HUES64 (cell line): ENCODE data around the gene ARRDC2.

Experiments
- H3K27ac ChIP-seq: 2 replicates; pipeline ENCODE4 v1.7.0; 2013; ENCODE audit warnings: low read depth, low read length, inconsistent platforms
- H3K27me3 ChIP-seq: 2 replicates; pipeline ENCODE4 v1.6.1; 2013; ENCODE audit warnings: mild to moderate bottlenecking, low read length; ENCODE audit not compliant: insufficient read depth
- H3K36me3 ChIP-seq: 2 replicates; pipeline ENCODE4 v1.6.1; 2013; ENCODE audit warnings: mild to moderate bottlenecking, low read length; ENCODE audit not compliant: insufficient read depth
- H3K4me1 ChIP-seq: 2 replicates; pipeline ENCODE4 v1.6.1; 2013; ENCODE audit warnings: mild to moderate bottlenecking, low read length, moderate library complexity; ENCODE audit not compliant: insufficient read depth
- H3K4me3 ChIP-seq: 2 replicates; pipeline ENCODE4 v1.5.1; 2013; ENCODE audit warnings: mild to moderate bottlenecking, low read length, moderate library complexity
- H3K9ac ChIP-seq: 2 replicates; pipeline ENCODE4 v1.6.1; 2013; ENCODE audit warnings: mild to moderate bottlenecking, low read depth, low read length
- H3K9me3 ChIP-seq: 2 replicates; pipeline ENCODE4 v1.6.1; 2013; ENCODE audit warnings: low read depth, low read length; ENCODE audit not compliant: insufficient read depth
- WGBS: fragments of 150-250, 120-280 bp; methylation state at CpG from one replicate; pipeline ENCODE4 v1.1.7; 2013; ENCODE audit warnings: missing lambda C conversion rate; 5-methylcytosine and 5-hydroxymethylcytosine counted together

The ARRDC2 gene

GRCh38 chr19:18046059-18046718, 38.2 kb downstream of the ARRDC2 start:
- Histone ChIP-seq H3K27ac (no peak overlapping the region), H3K4me3 (no peak overlapping the region), H3K9me3 (no peaks in the 10 kb centered on the region), H3K36me3 (no peaks in the 10 kb centered on the region), H3K4me1 (0 out of 2 replicates have a peak, but pooled peaks cover 3% of the 10 kb centered on the region), H3K9ac (no peak overlapping the region), H3K27me3 (no peaks in the 10 kb centered on the region)
- WGBS = 84% methylated on average over 14 of the region's 14 CpGs

GRCh38 chr19:18049385-18049784, 41.4 kb downstream of the ARRDC2 start:
- Histone ChIP-seq H3K27ac (no peak overlapping the region), H3K9me3 (no peaks in the 10 kb centered on the region), H3K9ac (no peak overlapping the region), H3K36me3 (no peaks in the 10 kb centered on the region), H3K27me3 (no peaks in the 10 kb centered on the region), H3K4me1 (0 out of 2 replicates have a peak, but pooled peaks cover 3% of the 10 kb centered on the region), H3K4me3 (no peak overlapping the region)
- 89% methylated on average over 8 of the region's 10 CpGs for WGBS

GRCh38 chr19:18051887-18052286, 43.9 kb downstream of the ARRDC2 start:
- H3K4me3 ChIP-seq = no peak overlapping the region
- WGBS = 71% methylated on average over 28 of the region's 31 CpGs
- no peak overlapping the region for H3K27ac ChIP-seq

GRCh38 chr19:18053576-18054219, 45.7 kb downstream of the ARRDC2 start:
- 95% methylated on average over 8 of the region's 9 CpGs for WGBS
- no peak overlapping the region for H3K27ac ChIP-seq

More at GRCh38 chr19:18051887-18052286, 43.9 kb downstream of the ARRDC2 start:
- Histone ChIP-seq H3K36me3 (no peaks in the 10 kb centered on the region), H3K4me1 (no peaks in the 10 kb centered on the region), H3K9me3 (no peaks in the 10 kb centered on the region), H3K9ac (no peak overlapping the region), H3K27me3 (no peaks in the 10 kb centered on the region)

GRCh38 chr19:18055967-18056366, 48.0 kb downstream of the ARRDC2 start:
- H3K4me1 ChIP-seq = no peaks in the 10 kb centered on the region

More at GRCh38 chr19:18053576-18054219, 45.7 kb downstream of the ARRDC2 start:
- H3K27me3 ChIP-seq = no peaks in the 10 kb centered on the region
- no peak overlapping the region for H3K4me3 ChIP-seq
- H3K9me3 ChIP-seq = no peaks in the 10 kb centered on the region
- H3K9ac ChIP-seq = no peak overlapping the region
- no peaks in the 10 kb centered on the region for H3K4me1 ChIP-seq
- H3K36me3 ChIP-seq = no peaks in the 10 kb centered on the region

GRCh38 chr19:18057557-18057956, 49.6 kb downstream of the ARRDC2 start:
- no peaks in the 10 kb centered on the region for H3K9me3 ChIP-seq
- H3K27ac ChIP-seq = no peak overlapping the region
- WGBS = 95% methylated on average over 6 of the region's 6 CpGs

More at GRCh38 chr19:18055967-18056366, 48.0 kb downstream of the ARRDC2 start:
- no peaks in the 10 kb centered on the region for H3K36me3 ChIP-seq
- no peaks in the 10 kb centered on the region for H3K9me3 ChIP-seq
- no peak overlapping the region for H3K4me3 ChIP-seq
- no peak overlapping the region for H3K9ac ChIP-seq
- 82% methylated on average over 5 of the region's 5 CpGs for WGBS
- no peaks in the 10 kb centered on the region for H3K27me3 ChIP-seq
- H3K27ac ChIP-seq = no peak overlapping the region

GRCh38 chr19:18058208-18059009, 50.4 kb downstream of the ARRDC2 start:
- WGBS = 9% methylated on average over 34 of the region's 34 CpGs
- H3K9me3 ChIP-seq = no peaks in the 10 kb centered on the region
- H3K4me3 ChIP-seq = peak overlapping the region; percentile 43
- no peak overlapping the region for H3K27ac ChIP-seq
- peak overlapping the region; percentile 18; the same call in 1 of the 2 replicates for H3K9ac ChIP-seq
- no peaks in the 10 kb centered on the region for H3K4me1 ChIP-seq
- H3K36me3 ChIP-seq = no peaks in the 10 kb centered on the region
- H3K27me3 ChIP-seq = no peaks in the 10 kb centered on the region

More at GRCh38 chr19:18057557-18057956, 49.6 kb downstream of the ARRDC2 start:
- Histone ChIP-seq H3K9ac (no peak overlapping the region), H3K4me3 (no peak overlapping the region), H3K36me3 (no peaks in the 10 kb centered on the region), H3K4me1 (no peaks in the 10 kb centered on the region), H3K27me3 (no peaks in the 10 kb centered on the region)

GRCh38 chr19:18059297-18059696, 51.3 kb downstream of the ARRDC2 start:
- H3K36me3 ChIP-seq = no peaks in the 10 kb centered on the region
- H3K4me3 ChIP-seq = no peak overlapping the region
- no peaks in the 10 kb centered on the region for H3K4me1 ChIP-seq
- 73% methylated on average over 8 of the region's 8 CpGs for WGBS
- no peak overlapping the region for H3K27ac ChIP-seq
- H3K27me3 ChIP-seq = no peaks in the 10 kb centered on the region
- no peaks in the 10 kb centered on the region for H3K9me3 ChIP-seq
- no peak overlapping the region for H3K9ac ChIP-seq

GRCh38 chr19:18059902-18060301, 51.9 kb downstream of the ARRDC2 start:
- 77% methylated on average over 5 of the region's 5 CpGs for WGBS
- Histone ChIP-seq H3K4me1 (no peaks in the 10 kb centered on the region), H3K27ac (no peak overlapping the region)

GRCh38 chr19:18060472-18060871, 52.5 kb downstream of the ARRDC2 start:
- H3K9ac ChIP-seq = no peak overlapping the region
- WGBS = 90% methylated on average over 6 of the region's 6 CpGs
- H3K9me3 ChIP-seq = no peaks in the 10 kb centered on the region

More at GRCh38 chr19:18059902-18060301, 51.9 kb downstream of the ARRDC2 start:
- Histone ChIP-seq H3K27me3 (no peaks in the 10 kb centered on the region), H3K9ac (no peak overlapping the region), H3K9me3 (no peaks in the 10 kb centered on the region), H3K36me3 (no peaks in the 10 kb centered on the region), H3K4me3 (no peak overlapping the region)

GRCh38 chr19:18062028-18062427, 54.1 kb downstream of the ARRDC2 start:
- no peaks in the 10 kb centered on the region for H3K9me3 ChIP-seq
- H3K27me3 ChIP-seq = no peaks in the 10 kb centered on the region
- WGBS = 64% methylated on average over 8 of the region's 8 CpGs
- H3K4me3 ChIP-seq = no peak overlapping the region
- no peak overlapping the region for H3K27ac ChIP-seq
- no peaks in the 10 kb centered on the region for H3K36me3 ChIP-seq
- H3K4me1 ChIP-seq = no peaks in the 10 kb centered on the region
- H3K9ac ChIP-seq = no peak overlapping the region

More at GRCh38 chr19:18060472-18060871, 52.5 kb downstream of the ARRDC2 start:
- Histone ChIP-seq H3K4me3 (no peak overlapping the region), H3K27me3 (no peaks in the 10 kb centered on the region), H3K27ac (no peak overlapping the region), H3K36me3 (no peaks in the 10 kb centered on the region), H3K4me1 (no peaks in the 10 kb centered on the region)
